ENCODE measurements around the gene BFSP2.
"Not testable (repeated sequence)": the region's sequence is repeated elsewhere in the genome, so short reads cannot be mapped to it uniquely, and the experiment has no call there.

BFSP2 gene

DNA sequence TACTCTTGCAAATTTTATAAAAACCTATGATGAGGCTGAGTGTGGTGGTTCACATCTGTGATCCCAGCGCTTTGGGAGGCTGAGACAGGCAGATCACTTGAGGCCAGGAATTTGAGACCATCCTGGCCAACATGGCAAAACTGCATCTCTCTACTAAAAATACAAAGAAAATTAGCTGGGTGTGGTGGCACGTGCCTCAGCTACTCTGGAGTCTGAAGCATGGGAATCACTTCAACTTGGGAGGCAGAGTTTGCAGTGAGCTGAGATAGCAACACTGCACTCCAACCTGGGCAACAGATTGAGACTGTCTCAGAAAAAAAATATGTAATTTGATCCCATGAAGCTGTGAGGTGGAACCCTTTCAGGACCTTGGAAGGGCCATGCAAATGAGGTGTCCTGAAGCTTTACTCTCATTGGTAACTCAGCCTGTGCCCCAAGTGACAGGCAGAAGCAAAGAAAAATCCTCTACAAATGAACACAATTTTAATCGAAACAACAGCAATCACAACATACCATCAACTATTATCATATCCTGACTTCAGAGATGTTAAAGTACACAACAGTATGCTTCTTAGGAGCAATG is 89.0 kb downstream of the BFSP2 start:
- Histone ChIP-seq H3K36me3 (ENCODE audit: control insufficient read depth in 1 of 2, insufficient read depth in 2 of 2, low read length in 2 of 2) (no peaks in the 10 kb centered on the region), H3K9me3 (ENCODE audit: control insufficient read depth in 1 of 2, low read length in 2 of 2) (peaks cover 4 to 6% of the 10 kb centered on the region in 2 donors), H3K4me3 (ENCODE audit: low read depth in 1 of 2, low read length in 2 of 2) (no peak overlapping the region), H3K27ac (ENCODE audit: low read depth, low read length) (no peak overlapping the region), H3K27me3 (ENCODE audit: control insufficient read depth in 1 of 2, insufficient read depth in 2 of 2, low read length in 2 of 2) (no peaks in the 10 kb centered on the region), H3K4me1 (ENCODE audit: control insufficient read depth in 1 of 2, insufficient read depth in 2 of 2, low read length in 2 of 2) (peaks cover 0 to 14% of the 10 kb centered on the region in 2 donors), H3K9ac (ENCODE audit: low read depth in 1 of 2, low read length in 2 of 2) (no peak overlapping the region)

- H3K9ac ChIP-seq (ENCODE audit: low read depth in 1 of 2, low read length in 2 of 2) = no peak overlapping the region
- no peaks in the 10 kb centered on the region for H3K36me3 ChIP-seq (ENCODE audit: control insufficient read depth in 1 of 2, insufficient read depth in 2 of 2, low read length in 2 of 2)
- H3K9me3 ChIP-seq (ENCODE audit: control insufficient read depth in 1 of 2, low read length in 2 of 2) = peaks cover 4 to 6% of the 10 kb centered on the region in 2 donors
- no peak overlapping the region for H3K27ac ChIP-seq (ENCODE audit: low read depth, low read length)
- no peak overlapping the region for H3K4me3 ChIP-seq (ENCODE audit: low read depth in 1 of 2, low read length in 2 of 2)
- peaks cover 0 to 14% of the 10 kb centered on the region in 2 donors for H3K4me1 ChIP-seq (ENCODE audit: control insufficient read depth in 1 of 2, insufficient read depth in 2 of 2, low read length in 2 of 2)
- H3K27me3 ChIP-seq (ENCODE audit: control insufficient read depth in 1 of 2, insufficient read depth in 2 of 2, low read length in 2 of 2) = no peaks in the 10 kb centered on the region
Measured at GRCh38 chr3:133489466-133490085, 89.7 kb downstream of the BFSP2 start.

DNA sequence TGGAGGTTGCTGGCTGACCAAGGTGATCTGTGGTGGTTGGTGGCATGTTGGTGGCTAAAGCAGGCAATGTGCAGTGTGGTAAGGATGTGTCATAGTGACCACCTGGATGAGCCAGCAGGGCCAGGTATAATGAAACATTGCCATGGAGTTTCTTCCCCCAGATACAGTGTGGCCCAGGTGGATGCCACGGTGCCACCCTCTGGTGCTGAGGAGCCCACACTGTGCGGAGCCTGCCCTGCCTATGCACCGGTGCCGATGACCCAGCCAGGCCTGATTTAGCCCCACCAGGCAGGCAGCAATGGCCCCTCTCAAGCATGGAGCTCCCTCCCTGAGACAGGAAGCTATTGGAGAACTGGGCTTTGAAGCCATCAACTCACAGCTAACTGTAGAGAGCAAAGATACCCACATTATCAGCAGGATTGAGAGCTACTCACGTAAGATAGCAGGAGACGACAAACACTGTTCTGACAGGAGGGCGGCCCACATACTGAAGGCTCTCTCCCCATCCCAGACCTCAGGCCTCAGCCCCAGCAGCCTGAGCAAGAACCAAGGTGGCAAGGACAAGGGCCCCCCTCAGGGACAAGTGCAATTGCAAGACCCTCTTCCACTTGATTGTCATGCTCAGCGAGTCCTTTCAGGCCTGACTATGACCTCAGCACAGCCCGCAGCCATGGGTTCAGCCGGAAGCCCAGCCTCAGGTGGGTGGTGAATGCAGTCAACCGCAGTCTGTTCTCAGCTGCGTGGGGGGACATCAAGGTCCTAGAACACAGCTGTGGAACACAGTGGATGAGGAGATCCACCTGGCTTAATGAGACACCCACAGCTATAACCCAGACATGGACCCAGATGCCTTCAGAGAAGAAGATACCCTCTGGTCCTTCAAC is 90.9 kb downstream of the BFSP2 start:
- H3K4me3 ChIP-seq (ENCODE audit: low read depth in 1 of 2, low read length in 2 of 2) = no peak overlapping the region
- H3K4me1 ChIP-seq (ENCODE audit: control insufficient read depth in 1 of 2, insufficient read depth in 2 of 2, low read length in 2 of 2) = peaks cover 0 to 14% of the 10 kb centered on the region in 2 donors
- H3K9me3 ChIP-seq (ENCODE audit: control insufficient read depth in 1 of 2, low read length in 2 of 2) = peaks cover 4 to 6% of the 10 kb centered on the region in 2 donors
- peak overlapping the region; percentile 13 for H3K27ac ChIP-seq (ENCODE audit: low read depth, low read length)
- H3K9ac ChIP-seq (ENCODE audit: low read depth in 1 of 2, low read length in 2 of 2) = peak overlapping the region; percentile 21 to 26
- no peaks in the 10 kb centered on the region for H3K36me3 ChIP-seq (ENCODE audit: control insufficient read depth in 1 of 2, insufficient read depth in 2 of 2, low read length in 2 of 2)
- no peaks in the 10 kb centered on the region for H3K27me3 ChIP-seq (ENCODE audit: control insufficient read depth in 1 of 2, insufficient read depth in 2 of 2, low read length in 2 of 2)

DNA sequence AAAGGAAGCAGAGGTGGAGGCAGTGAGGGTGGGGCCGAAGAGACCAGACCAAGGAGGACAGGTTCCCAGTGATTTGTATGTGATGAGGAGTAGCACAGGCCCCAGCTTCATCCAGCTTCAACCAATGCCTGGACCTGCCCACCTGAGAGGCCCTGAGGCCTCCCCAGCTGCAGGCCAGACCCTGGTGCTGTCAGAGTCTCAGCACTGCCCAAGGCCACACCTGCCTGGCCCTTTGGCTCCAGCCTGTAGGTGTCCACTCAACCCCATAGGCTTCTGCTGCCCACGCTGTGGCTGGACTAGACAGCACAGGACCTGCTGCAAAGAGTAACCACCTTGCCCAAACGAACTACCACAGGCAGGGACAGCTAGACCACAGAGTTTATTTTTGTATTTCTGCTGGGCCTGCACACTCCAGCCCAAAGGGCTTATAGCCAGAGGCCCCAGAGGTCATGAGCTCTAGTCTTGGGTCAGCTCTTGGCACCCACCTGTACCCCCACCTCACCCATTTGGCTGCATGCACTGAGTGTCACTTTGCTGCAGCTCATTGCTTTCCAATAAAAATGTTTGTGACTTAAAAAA is 91.7 kb downstream of the BFSP2 start:
- H3K27ac ChIP-seq (ENCODE audit: low read depth, low read length) = no peak overlapping the region
- H3K4me1 ChIP-seq (ENCODE audit: control insufficient read depth in 1 of 2, insufficient read depth in 2 of 2, low read length in 2 of 2) = peaks cover 0 to 14% of the 10 kb centered on the region in 2 donors
- H3K9ac ChIP-seq (ENCODE audit: low read depth in 1 of 2, low read length in 2 of 2) = no peak overlapping the region
- no peaks in the 10 kb centered on the region for H3K27me3 ChIP-seq (ENCODE audit: control insufficient read depth in 1 of 2, insufficient read depth in 2 of 2, low read length in 2 of 2)
- no peak overlapping the region for H3K4me3 ChIP-seq (ENCODE audit: low read depth in 1 of 2, low read length in 2 of 2)
- H3K36me3 ChIP-seq (ENCODE audit: control insufficient read depth in 1 of 2, insufficient read depth in 2 of 2, low read length in 2 of 2) = no peaks in the 10 kb centered on the region
- peaks cover 0 to 5% of the 10 kb centered on the region in 2 donors for H3K9me3 ChIP-seq (ENCODE audit: control insufficient read depth in 1 of 2, low read length in 2 of 2)

DNA sequence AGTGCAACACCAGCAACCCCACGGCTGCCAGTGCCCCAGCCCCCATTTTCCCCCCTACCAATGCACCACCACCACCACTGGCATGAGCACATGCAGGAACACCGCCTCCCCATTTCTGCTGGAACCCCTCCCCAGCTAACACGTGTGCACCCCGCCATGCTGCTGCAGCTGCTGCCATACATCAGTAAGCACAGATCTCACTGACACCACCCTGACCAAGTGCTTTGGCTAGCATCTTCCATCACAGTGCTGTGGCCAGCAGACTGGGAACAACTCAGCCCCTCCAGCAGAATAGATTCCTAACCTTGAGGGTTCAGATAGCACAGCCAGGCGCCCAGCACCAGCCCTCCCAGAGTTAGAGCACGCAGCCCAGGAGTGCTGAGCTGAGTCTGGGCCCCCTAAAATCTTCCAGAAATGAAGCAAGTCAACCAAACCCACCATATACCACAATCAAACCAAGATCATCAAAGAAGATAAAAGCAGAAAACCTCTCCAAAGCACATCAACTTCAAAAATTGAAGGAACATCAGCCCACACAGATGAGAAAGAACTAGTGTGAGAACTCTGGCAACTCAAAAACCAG is 92.4 kb downstream of the BFSP2 start:
- no peak overlapping the region for H3K27ac ChIP-seq (ENCODE audit: low read depth, low read length)
- H3K27me3 ChIP-seq (ENCODE audit: control insufficient read depth in 1 of 2, insufficient read depth in 2 of 2, low read length in 2 of 2) = no peaks in the 10 kb centered on the region
- no peak overlapping the region for H3K4me3 ChIP-seq (ENCODE audit: low read depth in 1 of 2, low read length in 2 of 2)
- no peaks in the 10 kb centered on the region for H3K9me3 ChIP-seq (ENCODE audit: control insufficient read depth in 1 of 2, low read length in 2 of 2)
- no peaks in the 10 kb centered on the region for H3K36me3 ChIP-seq (ENCODE audit: control insufficient read depth in 1 of 2, insufficient read depth in 2 of 2, low read length in 2 of 2)
- peaks cover 0 to 14% of the 10 kb centered on the region in 2 donors for H3K4me1 ChIP-seq (ENCODE audit: control insufficient read depth in 1 of 2, insufficient read depth in 2 of 2, low read length in 2 of 2)
- no peak overlapping the region for H3K9ac ChIP-seq (ENCODE audit: low read depth in 1 of 2, low read length in 2 of 2)

GRCh38 chr3:133494469-133494868 is 94.6 kb downstream of the BFSP2 start:
- H3K4me3 ChIP-seq (ENCODE audit: low read depth in 1 of 2, low read length in 2 of 2) = no peak overlapping the region
- no peaks in the 10 kb centered on the region for H3K27me3 ChIP-seq (ENCODE audit: control insufficient read depth in 1 of 2, insufficient read depth in 2 of 2, low read length in 2 of 2)
- no peaks in the 10 kb centered on the region for H3K9me3 ChIP-seq (ENCODE audit: control insufficient read depth in 1 of 2, low read length in 2 of 2)
- no peak overlapping the region for H3K9ac ChIP-seq (ENCODE audit: low read depth in 1 of 2, low read length in 2 of 2)
- H3K27ac ChIP-seq (ENCODE audit: low read depth, low read length) = no peak overlapping the region
- no peaks in the 10 kb centered on the region for H3K36me3 ChIP-seq (ENCODE audit: control insufficient read depth in 1 of 2, insufficient read depth in 2 of 2, low read length in 2 of 2)
- H3K4me1 ChIP-seq (ENCODE audit: control insufficient read depth in 1 of 2, insufficient read depth in 2 of 2, low read length in 2 of 2) = peaks cover 0 to 14% of the 10 kb centered on the region in 2 donors

- not testable (repeated sequence) for H3K27ac ChIP-seq (ENCODE audit: low read depth, low read length); H3K4me1 ChIP-seq (ENCODE audit: control insufficient read depth in 1 of 2, insufficient read depth in 2 of 2, low read length in 2 of 2); H3K36me3 ChIP-seq (ENCODE audit: control insufficient read depth in 1 of 2, insufficient read depth in 2 of 2, low read length in 2 of 2); H3K9me3 ChIP-seq (ENCODE audit: control insufficient read depth in 1 of 2, low read length in 2 of 2); H3K27me3 ChIP-seq (ENCODE audit: control insufficient read depth in 1 of 2, insufficient read depth in 2 of 2, low read length in 2 of 2); H3K4me3 ChIP-seq (ENCODE audit: low read depth in 1 of 2, low read length in 2 of 2); H3K9ac ChIP-seq (ENCODE audit: low read depth in 1 of 2, low read length in 2 of 2)
Measured at GRCh38 chr3:133502542-133502941, 102.7 kb downstream of the BFSP2 start.

- H3K4me1 ChIP-seq (ENCODE audit: control insufficient read depth in 1 of 2, insufficient read depth in 2 of 2, low read length in 2 of 2) = peaks cover 9% of the 10 kb centered on the region in 2 donors
- no peaks in the 10 kb centered on the region for H3K27me3 ChIP-seq (ENCODE audit: control insufficient read depth in 1 of 2, insufficient read depth in 2 of 2, low read length in 2 of 2)
- no peaks in the 10 kb centered on the region for H3K36me3 ChIP-seq (ENCODE audit: control insufficient read depth in 1 of 2, insufficient read depth in 2 of 2, low read length in 2 of 2)
- H3K9ac ChIP-seq (ENCODE audit: low read depth in 1 of 2, low read length in 2 of 2) = no peak overlapping the region
- no peak overlapping the region for H3K27ac ChIP-seq (ENCODE audit: low read depth, low read length)
- no peaks in the 10 kb centered on the region for H3K9me3 ChIP-seq (ENCODE audit: control insufficient read depth in 1 of 2, low read length in 2 of 2)
- no peak overlapping the region for H3K4me3 ChIP-seq (ENCODE audit: low read depth in 1 of 2, low read length in 2 of 2)
Measured at GRCh38 chr3:133503409-133503808, 103.6 kb downstream of the BFSP2 start.

- Histone ChIP-seq H3K27me3 (ENCODE audit: control insufficient read depth in 1 of 2, insufficient read depth in 2 of 2, low read length in 2 of 2) (no peaks in the 10 kb centered on the region), H3K9ac (ENCODE audit: low read depth in 1 of 2, low read length in 2 of 2) (no peak overlapping the region), H3K27ac (ENCODE audit: low read depth, low read length) (no peak overlapping the region), H3K4me1 (ENCODE audit: control insufficient read depth in 1 of 2, insufficient read depth in 2 of 2, low read length in 2 of 2) (peaks cover 9% of the 10 kb centered on the region in 2 donors), H3K9me3 (ENCODE audit: control insufficient read depth in 1 of 2, low read length in 2 of 2) (no peaks in the 10 kb centered on the region), H3K4me3 (ENCODE audit: low read depth in 1 of 2, low read length in 2 of 2) (no peak overlapping the region), H3K36me3 (ENCODE audit: control insufficient read depth in 1 of 2, insufficient read depth in 2 of 2, low read length in 2 of 2) (no peaks in the 10 kb centered on the region)
Measured at GRCh38 chr3:133504736-133505135, 104.9 kb downstream of the BFSP2 start.
